Neural progenitor cell (in vitro differentiated cells): ENCODE results near the gene ACACB. TPM values are rescaled to one million over a fixed set of nuclear protein-coding genes. Genes with fewer than 3 reads are reported as not detected.
A peak's percentile ranks its signal among the peaks of the same experiment; 100 is the strongest.

ENCODE experiments used
- DNase-seq: peaks from one replicate; pipeline ENCODE4 v3.0.0-alpha.2; 2016; ENCODE audit warnings: low spot score
- H2AFZ ChIP-seq: fragments of 200-600 bp; sonication (generic); replicated peaks from 2 replicates; pipeline ENCODE4 v1.6.1; 2016; ENCODE audit warnings: antibody characterized with exemption
- H3F3A ChIP-seq: fragments of 200-600 bp; sonication (generic); 2 replicates; pipeline ENCODE4 v1.6.1; 2016; ENCODE audit warnings: antibody characterized with exemption, low read depth
- H3K27ac ChIP-seq: fragments of 200-600 bp; sonication (generic); 2 replicates; pipeline ENCODE4 v1.5.1; 2016; ENCODE audit warnings: mild to moderate bottlenecking
- H3K27me3 ChIP-seq: fragments of 200-600 bp; sonication (generic); 2 replicates; pipeline ENCODE4 v1.6.1; 2016; ENCODE audit warnings: mild to moderate bottlenecking, moderate library complexity
- H3K36me3 ChIP-seq: fragments of 200-600 bp; sonication (generic); 2 replicates; pipeline ENCODE4 v1.5.1; 2016
- H3K4me1 ChIP-seq: fragments of 200-600 bp; sonication (generic); 2 replicates; pipeline ENCODE4 v1.6.1; 2016; ENCODE audit warnings: mixed run types
- H3K4me2 ChIP-seq: fragments of 200-600 bp; sonication (generic); 2 replicates; pipeline ENCODE4 v1.6.1; 2016
- H3K4me3 ChIP-seq: fragments of 200-600 bp; sonication (generic); 2 replicates; pipeline ENCODE4 v1.5.1; 2016
- H3K79me2 ChIP-seq: fragments of 200-600 bp; sonication (generic); 2 replicates; pipeline ENCODE4 v1.6.1; 2016; ENCODE audit warnings: low read depth
- H3K9ac ChIP-seq: fragments of 200-600 bp; sonication (generic); 2 replicates; pipeline ENCODE4 v1.6.1; 2016
- H3K9me3 ChIP-seq: fragments of 200-600 bp; sonication (generic); 2 replicates; pipeline ENCODE4 v1.5.1; 2016; ENCODE audit warnings: low read depth
- H4K20me1 ChIP-seq: fragments of 200-600 bp; sonication (generic); 2 replicates; pipeline ENCODE4 v1.6.1; 2016; ENCODE audit warnings: low read depth
- H3K27ac Mint-ChIP-seq: 3 replicates; pipeline ENCODE4 v1.8.0; 2021; ENCODE audit warnings: mixed read lengths
- H3K27me3 Mint-ChIP-seq: 2 replicates; pipeline ENCODE4 v1.8.0; 2022; ENCODE audit warnings: low read depth, mild to moderate bottlenecking, inconsistent platforms, moderate library complexity, mixed read lengths; ENCODE audit not compliant: insufficient read depth
- H3K36me3 Mint-ChIP-seq: 3 replicates; pipeline ENCODE4 v1.8.0; 2021; ENCODE audit warnings: mixed read lengths
- H3K4me1 Mint-ChIP-seq: 3 replicates; pipeline ENCODE4 v1.8.0; 2021; ENCODE audit warnings: mixed read lengths
- H3K4me3 Mint-ChIP-seq: 3 replicates; pipeline ENCODE4 v1.8.0; 2021; ENCODE audit warnings: mild to moderate bottlenecking, moderate library complexity, mixed read lengths
- H3K9me3 Mint-ChIP-seq: 3 replicates; pipeline ENCODE4 v1.8.0; 2020; ENCODE audit warnings: mixed read lengths
- EZH2 ChIP-seq: fragments of 200-600 bp; sonication (generic); IDR thresholded peaks from 2 replicates; pipeline ENCODE4 v1.6.1; 2017; ENCODE audit warnings: antibody characterized with exemption, mild to moderate bottlenecking, moderate library complexity
- EZH2phosphoT487 ChIP-seq: fragments of 200-600 bp; sonication (generic); IDR thresholded peaks from 2 replicates; pipeline ENCODE4 v1.6.1; 2017; ENCODE audit warnings: antibody characterized with exemption
- total RNA-seq: library from RNA; depleted of rRNA; stranded (reverse); fragments of >200 nt; gene quantifications from 2 replicates; pipeline ENCODE4 v1.2.3, GENCODE V29; 2015; ENCODE audit warnings: low replicate concordance
- TF ChIP-seq, protein P1 (sequence below): fragments of 200-600 bp; sonication (generic); IDR thresholded peaks from 2 replicates; pipeline ENCODE4 v1.5.1; 2017; ENCODE audit warnings: antibody characterized with exemption, mild to moderate bottlenecking

The ACACB gene
- total RNA-seq, 1 donor from 2014 or later = 2.4 TPM

DNA sequence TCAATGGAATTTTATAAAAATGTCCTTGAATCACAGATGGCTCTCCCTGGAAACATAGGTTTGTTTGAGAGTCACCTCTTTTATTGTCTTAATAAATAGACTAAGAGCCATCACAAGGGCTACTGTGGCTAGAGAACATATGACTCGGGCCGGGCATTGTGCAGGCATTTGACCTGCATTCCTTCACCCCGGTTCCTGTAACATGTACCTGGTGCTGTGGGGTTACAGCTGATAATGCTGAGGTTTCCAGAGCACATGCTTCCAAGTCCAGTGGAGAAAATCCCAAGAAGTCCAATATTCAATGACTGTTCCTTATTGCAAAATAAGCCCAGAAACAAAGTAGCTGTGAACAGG, 1.0 kb upstream of the ACACB start:
- no peak overlapping the region for H3K4me3 Mint-ChIP-seq
- TF ChIP-seq, protein P1, sequence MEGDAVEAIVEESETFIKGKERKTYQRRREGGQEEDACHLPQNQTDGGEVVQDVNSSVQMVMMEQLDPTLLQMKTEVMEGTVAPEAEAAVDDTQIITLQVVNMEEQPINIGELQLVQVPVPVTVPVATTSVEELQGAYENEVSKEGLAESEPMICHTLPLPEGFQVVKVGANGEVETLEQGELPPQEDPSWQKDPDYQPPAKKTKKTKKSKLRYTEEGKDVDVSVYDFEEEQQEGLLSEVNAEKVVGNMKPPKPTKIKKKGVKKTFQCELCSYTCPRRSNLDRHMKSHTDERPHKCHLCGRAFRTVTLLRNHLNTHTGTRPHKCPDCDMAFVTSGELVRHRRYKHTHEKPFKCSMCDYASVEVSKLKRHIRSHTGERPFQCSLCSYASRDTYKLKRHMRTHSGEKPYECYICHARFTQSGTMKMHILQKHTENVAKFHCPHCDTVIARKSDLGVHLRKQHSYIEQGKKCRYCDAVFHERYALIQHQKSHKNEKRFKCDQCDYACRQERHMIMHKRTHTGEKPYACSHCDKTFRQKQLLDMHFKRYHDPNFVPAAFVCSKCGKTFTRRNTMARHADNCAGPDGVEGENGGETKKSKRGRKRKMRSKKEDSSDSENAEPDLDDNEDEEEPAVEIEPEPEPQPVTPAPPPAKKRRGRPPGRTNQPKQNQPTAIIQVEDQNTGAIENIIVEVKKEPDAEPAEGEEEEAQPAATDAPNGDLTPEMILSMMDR = no peak
- no peak for TF ChIP-seq EZH2
- TF ChIP-seq EZH2phosphoT487 = no peak
- no peaks in the 10 kb centered on the region for H4K20me1 ChIP-seq
- H3K27me3 ChIP-seq = no peaks in the 10 kb centered on the region
- no peaks in the 10 kb centered on the region for H3K9me3 Mint-ChIP-seq
- peaks cover 47% of the 10 kb centered on the region for H3K4me1 Mint-ChIP-seq
- H3K79me2 ChIP-seq = no peaks in the 10 kb centered on the region
- peaks cover 26% of the 10 kb centered on the region for H3K4me1 ChIP-seq
- peak overlapping the region; percentile 60 for H2AFZ ChIP-seq
- H3K4me2 ChIP-seq = peak overlapping the region; percentile 46
- no peaks in the 10 kb centered on the region for H3K9me3 ChIP-seq
- no peaks in the 10 kb centered on the region for H3K36me3 ChIP-seq
- H3K9ac ChIP-seq = no peak overlapping the region
- peak overlapping the region; percentile 5 for H3K27ac ChIP-seq
- H3K27ac Mint-ChIP-seq = peak overlapping the region; percentile 82
- peaks cover 21% of the 10 kb centered on the region for H3F3A ChIP-seq
- H3K27me3 Mint-ChIP-seq = peaks cover 2% of the 10 kb centered on the region
- H3K36me3 Mint-ChIP-seq = peaks cover 3% of the 10 kb centered on the region
- H3K4me3 ChIP-seq = no peak overlapping the region
- no peak for DNase-seq

DNA sequence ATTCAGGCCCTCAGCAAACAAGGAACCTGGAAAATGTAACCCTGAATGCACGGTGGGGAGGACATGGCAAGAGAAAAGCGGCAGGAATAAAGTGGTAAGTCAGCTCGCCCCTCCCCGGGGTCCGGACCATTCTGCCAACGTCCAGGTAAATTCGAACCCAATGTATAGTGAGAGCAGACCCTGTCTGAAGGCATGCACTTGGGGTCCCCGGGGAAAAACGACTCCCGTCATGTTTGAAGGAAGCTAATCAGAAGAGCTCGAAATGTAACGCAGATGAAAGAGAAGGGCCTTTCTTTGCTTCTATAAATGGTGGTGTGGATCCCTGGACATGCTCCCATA, 193 bp downstream of the ACACB start:
- Histone ChIP-seq H3K27me3 (no peaks in the 10 kb centered on the region), H3K79me2 (no peaks in the 10 kb centered on the region), H3K9ac (no peak overlapping the region), H3K9me3 (no peaks in the 10 kb centered on the region), H3K36me3 (no peaks in the 10 kb centered on the region), H3F3A (peaks cover 14% of the 10 kb centered on the region), H3K4me1 (peaks cover 17% of the 10 kb centered on the region), H3K4me2 (no peak overlapping the region), H4K20me1 (no peaks in the 10 kb centered on the region), H3K27ac (no peak overlapping the region), H3K4me3 (no peak overlapping the region), H2AFZ (no peak overlapping the region)
- Mint-ChIP-seq H3K4me1 (peaks cover 38% of the 10 kb centered on the region), H3K27ac (no peak overlapping the region), H3K27me3 (no peaks in the 10 kb centered on the region), H3K4me3 (no peak overlapping the region), H3K9me3 (no peaks in the 10 kb centered on the region), H3K36me3 (peaks cover 3% of the 10 kb centered on the region)
- DNase-seq = no peak
- no peak for TF ChIP-seq EZH2phosphoT487
- TF ChIP-seq EZH2 = no peak
- TF ChIP-seq, protein P1 = no peak

DNA sequence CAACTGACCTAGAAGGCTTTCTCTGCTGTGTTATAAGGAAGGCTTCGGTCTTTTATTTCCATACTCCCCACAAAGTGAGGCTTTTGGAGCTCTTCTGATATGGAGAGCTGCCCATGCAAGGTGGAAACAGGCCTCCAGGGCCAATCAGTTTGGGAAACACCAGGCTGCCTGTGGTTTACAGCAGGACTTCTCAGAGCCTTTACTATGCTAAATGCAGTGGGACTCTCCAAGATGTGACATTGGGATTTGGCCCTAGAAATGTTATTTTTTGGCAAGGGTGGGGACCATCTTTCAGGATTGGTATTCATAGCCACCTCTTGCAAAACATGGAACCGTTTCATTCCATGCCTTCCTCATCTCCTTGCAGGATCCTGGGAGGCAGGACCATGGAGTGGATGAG, 3.7 kb downstream of the ACACB start:
- H3K36me3 Mint-ChIP-seq = peaks cover 3% of the 10 kb centered on the region
- Histone ChIP-seq H3K9ac (no peak overlapping the region), H3K4me1 (peaks cover 15% of the 10 kb centered on the region), H3K27ac (no peak overlapping the region), H4K20me1 (no peaks in the 10 kb centered on the region), H3K4me2 (no peak overlapping the region), H3K9me3 (no peaks in the 10 kb centered on the region), H3K27me3 (no peaks in the 10 kb centered on the region), H2AFZ (no peak overlapping the region), H3K79me2 (no peaks in the 10 kb centered on the region), H3F3A (no peaks in the 10 kb centered on the region), H3K36me3 (no peaks in the 10 kb centered on the region), H3K4me3 (no peak overlapping the region)
- H3K27ac Mint-ChIP-seq = peak overlapping the region; percentile 94
- peaks cover 17% of the 10 kb centered on the region for H3K4me1 Mint-ChIP-seq
- no peak overlapping the region for H3K4me3 Mint-ChIP-seq
- no peaks in the 10 kb centered on the region for H3K27me3 Mint-ChIP-seq
- no peak for DNase-seq
- H3K9me3 Mint-ChIP-seq = no peaks in the 10 kb centered on the region
- no peak for TF ChIP-seq EZH2
- TF ChIP-seq, protein P1 = no peak
- no peak for TF ChIP-seq EZH2phosphoT487

DNA sequence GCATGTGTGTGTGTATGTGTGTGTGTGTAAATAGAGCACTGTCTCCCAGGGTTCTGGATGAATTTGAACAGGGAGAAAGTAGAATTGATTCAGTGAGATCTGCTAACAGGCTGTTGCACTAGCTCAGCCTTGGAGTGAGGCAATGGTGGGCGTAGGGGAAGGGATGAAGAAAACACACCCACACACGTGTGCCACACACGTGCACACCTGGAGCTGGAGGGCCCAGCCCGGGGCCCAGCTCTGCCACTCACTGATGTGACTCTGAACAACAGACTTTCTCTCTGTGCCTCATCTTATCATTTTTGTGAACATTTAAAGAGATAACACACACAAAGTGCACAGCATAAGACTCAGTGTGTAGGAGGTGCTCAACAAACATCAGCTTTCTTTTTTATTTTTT, 4.2 kb downstream of the ACACB start:
- Histone ChIP-seq H3K27me3 (no peaks in the 10 kb centered on the region), H3K4me3 (no peak overlapping the region), H3K36me3 (no peaks in the 10 kb centered on the region), H4K20me1 (no peaks in the 10 kb centered on the region), H3K27ac (no peak overlapping the region), H3K4me2 (no peak overlapping the region), H2AFZ (no peak overlapping the region), H3K79me2 (no peaks in the 10 kb centered on the region), H3F3A (no peaks in the 10 kb centered on the region), H3K4me1 (peaks cover 10% of the 10 kb centered on the region), H3K9ac (no peak overlapping the region), H3K9me3 (no peaks in the 10 kb centered on the region)
- Mint-ChIP-seq H3K4me1 (peaks cover 12% of the 10 kb centered on the region), H3K27ac (peak overlapping the region; percentile 94), H3K27me3 (no peaks in the 10 kb centered on the region), H3K36me3 (peaks cover 3% of the 10 kb centered on the region), H3K9me3 (no peaks in the 10 kb centered on the region), H3K4me3 (no peak overlapping the region)
- TF ChIP-seq EZH2phosphoT487 = no peak
- TF ChIP-seq EZH2 = no peak
- TF ChIP-seq, protein P1 = no peak
- DNase-seq = no peak
